GM19035 (cell line): Measurements from ENCODE around the gene PARD3B.

Experiments used
- ATAC-seq: cut with Tn5 transposase; IDR thresholded peaks from one replicate; pipeline ENCODE4 v1.9.1; 2021; ENCODE audit not compliant: unreplicated experiment

The PARD3B gene

GRCh38 chr2:205527801-205528200, 982.5 kb downstream of the PARD3B start:
- ATAC-seq: no peak

DNA sequence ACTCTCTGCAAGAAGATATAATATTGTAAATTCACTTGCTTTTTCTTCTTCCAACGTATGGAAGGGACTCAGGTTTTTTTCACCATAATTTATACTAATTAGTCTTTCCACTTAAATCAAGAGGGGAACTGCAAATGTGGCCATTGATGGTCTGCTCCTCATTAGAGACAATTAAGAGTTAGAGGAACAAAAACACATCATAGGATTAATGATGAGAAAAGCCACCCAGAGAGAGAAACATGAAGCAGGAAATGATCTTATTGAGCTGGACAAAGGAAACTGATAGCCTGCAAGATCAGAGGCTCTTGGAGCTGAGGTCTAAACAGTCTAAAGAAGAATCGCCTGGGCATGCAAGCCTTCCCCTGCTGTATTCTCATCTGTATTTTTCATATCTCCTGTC, 985.8 kb downstream of the PARD3B start:
- ATAC-seq: no peak

- ATAC-seq: no peak
These were observed 986.3 kb downstream of the PARD3B start for GRCh38 chr2:205531489-205532148.

DNA sequence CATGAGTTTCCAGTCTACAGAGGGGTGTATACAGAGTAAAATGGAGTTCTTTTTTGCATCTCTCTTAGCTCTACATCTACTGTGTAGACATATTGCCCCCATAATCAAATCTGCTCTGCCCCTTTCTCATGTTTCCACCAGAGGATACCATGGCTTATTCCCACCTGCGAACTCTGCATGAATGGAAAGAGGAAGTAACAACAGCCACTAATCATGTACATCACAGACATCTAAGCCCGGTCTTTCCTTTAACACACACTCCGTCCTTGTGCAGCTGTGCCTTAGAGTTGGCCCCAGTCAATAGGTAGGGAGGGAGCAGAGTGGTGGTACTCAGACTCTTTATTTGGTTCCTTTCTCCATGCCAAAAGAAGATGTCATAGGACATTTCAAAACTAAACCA, 989.7 kb downstream of the PARD3B start:
- no peak for ATAC-seq

DNA sequence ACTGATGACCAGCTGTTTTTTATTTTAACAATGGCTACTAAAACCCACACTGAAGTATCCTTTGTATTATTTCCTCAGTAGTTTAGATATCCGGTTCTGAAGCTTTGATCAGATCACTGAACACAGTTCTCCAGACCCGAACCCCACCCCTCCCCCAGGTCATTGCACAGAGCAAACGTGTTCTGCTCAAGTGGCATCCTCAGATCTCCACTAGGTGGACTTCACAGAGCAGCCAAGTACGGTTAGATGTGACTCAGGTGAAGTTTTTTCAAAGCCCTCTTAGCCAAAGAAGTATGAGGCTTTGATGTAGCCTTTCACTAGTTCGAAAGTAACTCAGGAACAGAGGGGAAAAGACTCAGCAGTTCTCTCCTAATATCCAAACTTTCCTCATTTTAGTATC, 994.3 kb downstream of the PARD3B start:
- no peak for ATAC-seq

- ATAC-seq: no peak
These were observed 994.8 kb downstream of the PARD3B start for GRCh38 chr2:205540036-205540435.

GRCh38 chr2:205543262-205543843, 998.1 kb downstream of the PARD3B start:
- ATAC-seq: no peak

- no peak for ATAC-seq
These were observed 998.8 kb downstream of the PARD3B start for GRCh38 chr2:205543937-205544702.

GRCh38 chr2:205545971-205546816, 1000.9 kb downstream of the PARD3B start:
- no peak for ATAC-seq

GRCh38 chr2:205555566-205556230, 1010.4 kb downstream of the PARD3B start:
- ATAC-seq: no peak

- ATAC-seq: no peak
These were observed 1011.1 kb downstream of the PARD3B start for GRCh38 chr2:205556357-205556756.

- ATAC-seq: no peak
These were observed 1011.7 kb downstream of the PARD3B start for GRCh38 chr2:205556841-205557539.

GRCh38 chr2:205557873-205558272, 1012.6 kb downstream of the PARD3B start:
- ATAC-seq: no peak

GRCh38 chr2:205561441-205561840, 1016.2 kb downstream of the PARD3B start:
- no peak for ATAC-seq

GRCh38 chr2:205563646-205564045, 1018.4 kb downstream of the PARD3B start:
- ATAC-seq: no peak

DNA sequence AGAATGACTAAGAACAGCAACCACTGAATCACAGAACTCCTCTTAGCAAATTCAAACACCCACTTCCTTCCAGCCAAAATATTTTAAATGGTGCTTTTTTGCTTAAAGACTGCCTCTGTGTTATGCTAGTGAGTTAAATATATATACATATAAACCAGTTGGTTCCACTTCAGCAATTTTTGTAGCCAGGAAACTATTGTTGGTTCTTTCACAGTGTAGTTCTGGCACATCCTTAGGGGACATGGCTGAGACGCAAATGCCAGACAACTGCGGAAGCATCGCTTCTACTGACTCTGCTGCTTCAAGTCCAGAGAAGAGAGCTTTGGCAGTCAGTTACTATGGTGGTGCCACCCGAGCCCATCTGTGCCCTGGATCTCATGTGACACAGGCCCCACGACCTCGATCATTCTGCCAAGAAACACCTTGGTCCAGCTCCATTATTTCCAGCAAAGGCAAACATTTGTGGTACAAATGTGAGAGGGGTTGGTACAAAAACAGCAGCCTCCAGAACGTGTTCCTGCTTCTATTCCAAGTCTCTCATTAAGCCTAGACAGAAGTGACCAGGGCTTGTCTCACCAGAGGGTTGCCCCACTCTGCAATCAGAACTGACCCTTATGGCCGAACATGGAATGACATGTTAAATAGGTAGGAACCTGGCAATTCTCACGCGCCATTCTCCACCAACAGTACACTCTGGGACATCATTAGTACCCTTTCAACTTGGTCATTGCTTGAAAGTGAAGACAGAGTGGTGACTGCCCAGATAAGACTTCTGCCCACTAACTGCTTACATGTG, 1019.3 kb downstream of the PARD3B start:
- ATAC-seq: no peak

DNA sequence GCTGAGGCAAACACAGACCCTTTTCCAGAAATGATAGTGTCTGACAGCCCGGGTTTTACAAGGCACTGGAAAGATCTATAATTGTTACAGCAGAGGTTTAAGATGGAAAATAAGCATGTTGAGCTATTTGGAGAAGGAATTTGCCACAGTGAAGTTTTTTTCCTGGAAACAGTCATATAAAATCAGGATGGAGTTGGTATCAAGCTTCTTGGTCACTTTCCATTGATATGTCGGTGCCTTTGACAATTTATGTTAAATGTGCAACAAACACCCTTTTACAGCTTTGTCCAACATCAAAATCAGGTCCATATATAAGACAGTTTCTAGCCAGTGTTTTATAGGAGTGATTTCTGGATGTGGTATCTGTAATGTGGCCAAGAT, 1019.9 kb downstream of the PARD3B start:
- ATAC-seq: no peak

- ATAC-seq: no peak
These were observed 1021.4 kb downstream of the PARD3B start for GRCh38 chr2:205566606-205567168.

DNA sequence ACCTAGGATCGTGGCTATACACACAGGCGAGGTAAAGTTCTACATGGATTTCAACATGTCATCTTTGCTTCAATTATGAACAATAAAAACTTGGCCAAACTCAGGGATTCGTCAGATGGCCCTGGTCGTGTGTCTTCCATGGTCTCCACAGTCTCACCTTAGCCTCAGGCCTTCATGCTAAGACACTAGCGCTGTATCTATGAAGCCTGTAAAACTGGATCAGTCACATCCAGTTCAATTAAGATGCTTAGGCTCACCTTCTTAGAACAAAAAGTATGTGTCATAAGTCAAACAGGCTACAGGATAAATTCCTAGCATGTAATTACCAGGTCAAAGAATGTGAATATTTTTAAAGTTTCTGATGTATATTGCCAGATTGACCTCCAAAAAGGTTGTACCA, 1023.3 kb downstream of the PARD3B start:
- no peak for ATAC-seq
